HepG2 (cell line): ENCODE data around the gene MYOM1. TPM values are rescaled to one million over a fixed set of nuclear protein-coding genes. Genes with fewer than 3 reads are reported as not detected.

Experiments used
- CBFB ChIP-seq: sonication (generic); formaldehyde crosslinking; IDR thresholded peaks from 2 replicates; pipeline ENCODE4 v1.4.0; 2020; ENCODE audit warnings: missing genetic modification reagents
- ETV6 ChIP-seq: sonication (generic); formaldehyde crosslinking; conservative IDR thresholded peaks from 2 replicates; pipeline ENCODE4 v1.4.0; 2020; ENCODE audit warnings: missing genetic modification reagents
- HNF4A ChIP-seq: sonication (generic); formaldehyde crosslinking; IDR thresholded peaks from 2 replicates; pipeline ENCODE4 v1.4.0; 2020; ENCODE audit warnings: missing genetic modification reagents
- KMT2B ChIP-seq: IDR thresholded peaks from 2 replicates; pipeline ENCODE4 v1.6.1; 2016; ENCODE audit warnings: missing genetic modification reagents, missing compliant biosample characterization
- MXI1 ChIP-seq: IDR thresholded peaks from 3 replicates; pipeline ENCODE4 v1.6.1; 2012; ENCODE audit warnings: low read depth, low read length, inconsistent platforms, borderline replicate concordance
- NCOR1 ChIP-seq: fragments of 200-600 bp; sonication (generic); IDR thresholded peaks from 2 replicates; pipeline ENCODE4 v1.7.0; 2017; ENCODE audit warnings: antibody characterized with exemption, low read length, borderline replicate concordance
- PHF8 ChIP-seq: sonication (generic); formaldehyde crosslinking; IDR thresholded peaks from 2 replicates; pipeline ENCODE4 v1.5.0; 2020; ENCODE audit warnings: missing genetic modification reagents
- POGZ ChIP-seq: sonication (generic); formaldehyde crosslinking; IDR thresholded peaks from 2 replicates; pipeline ENCODE4 v1.4.0; 2020; ENCODE audit warnings: mild to moderate bottlenecking, missing genetic modification reagents
- RARA ChIP-seq: IDR thresholded peaks from 2 replicates; pipeline ENCODE4 v1.6.1; 2016; ENCODE audit warnings: missing genetic modification reagents, missing compliant biosample characterization
- ZFP41 ChIP-seq: sonication (generic); formaldehyde crosslinking; IDR thresholded peaks from 2 replicates; pipeline ENCODE4 v1.4.0; 2020; ENCODE audit warnings: mild to moderate bottlenecking, missing genetic modification reagents, borderline replicate concordance
- ZMYM3 ChIP-seq: sonication (generic); formaldehyde crosslinking; IDR thresholded peaks from 2 replicates; pipeline ENCODE4 v1.5.1; 2020; ENCODE audit warnings: mild to moderate bottlenecking, missing genetic modification reagents
- ZNF570 ChIP-seq: sonication (generic); formaldehyde crosslinking; IDR thresholded peaks from 2 replicates; pipeline ENCODE4 v1.4.0; 2020; ENCODE audit warnings: mild to moderate bottlenecking, missing genetic modification reagents, borderline replicate concordance
- polyA plus RNA-seq, 8 experiments: library from polyadenylated mRNA; depleted of rRNA in 3 of 8; stranded (reverse) in 7 of 8; unstranded in 1 of 8; fragments of >200 nt; fragmentation: Illumina TruSeq in 4 of 8; extraction: Trizol in 4 of 8; gene quantifications; 2 replicates each; pipeline versions ENCODE4 v1.2.1 to v1.2.3, GENCODE V29; 2011 to 2016; ENCODE audit warnings: low read depth in 4 of 8, missing spikeins in 1 of 8, mixed read lengths in 1 of 8; ENCODE audit not compliant: insufficient read depth in 1 of 8
- total RNA-seq, 5 experiments: library from RNA; depleted of rRNA; stranded (reverse); fragments of >200 nt; fragmentation: Illumina TruSeq; extraction: Trizol; gene quantifications; 2 replicates each; pipeline ENCODE4 v1.2.3, GENCODE V29; 2016; ENCODE audit warnings: low read depth in 1 of 5
- TF ChIP-seq, protein P1 (sequence below): sonication (generic); formaldehyde crosslinking; IDR thresholded peaks from 2 replicates; pipeline ENCODE4 v1.4.0; 2020; ENCODE audit warnings: missing genetic modification reagents; ENCODE audit errors: not compliant biosample characterization
- TF ChIP-seq, protein P2 (sequence below), 2 experiments: fragments of 450-650 bp in 1 of 2; sonication (generic) in 1 of 2; formaldehyde crosslinking; IDR thresholded peaks; 2 replicates each; pipeline versions ENCODE4 v1.5.0 to v1.8.0; 2020 to 2022; ENCODE audit warnings: mild to moderate bottlenecking in 1 of 2, missing genetic modification reagents in 1 of 2
- TF ChIP-seq, protein P3 (sequence below): IDR thresholded peaks from 2 replicates; pipeline ENCODE4 v1.6.1; 2016; ENCODE audit warnings: low read depth
- TF ChIP-seq, protein P4 (sequence below): sonication (generic); formaldehyde crosslinking; IDR thresholded peaks from 2 replicates; pipeline ENCODE4 v1.4.0; 2020; ENCODE audit warnings: low read depth, mild to moderate bottlenecking, missing genetic modification reagents
- TF ChIP-seq, protein P5 (sequence below): IDR thresholded peaks from 2 replicates; pipeline ENCODE4 v1.6.1; 2016; ENCODE audit warnings: low read depth, borderline replicate concordance
- TF ChIP-seq, protein P6 (sequence below): sonication (generic); formaldehyde crosslinking; IDR thresholded peaks from 2 replicates; pipeline ENCODE4 v1.5.0; 2020; ENCODE audit warnings: missing genetic modification reagents
- TF ChIP-seq, protein P7 (sequence below): sonication (generic); formaldehyde crosslinking; IDR thresholded peaks from 2 replicates; pipeline ENCODE4 v1.8.1; 2023; ENCODE audit warnings: mild to moderate bottlenecking, inconsistent platforms, moderate library complexity, missing genetic modification reagents, borderline replicate concordance
- TF ChIP-seq, protein P8 (sequence below): sonication (generic); formaldehyde crosslinking; IDR thresholded peaks from 2 replicates; pipeline ENCODE4 v1.5.0; 2020; ENCODE audit warnings: mild to moderate bottlenecking, low read depth, missing genetic modification reagents, borderline replicate concordance

Gene MYOM1
- total and polyA plus RNA-seq, 2 of the 13 experiments (the other 11 are each of a cell fraction or from before 2014, with no cell fraction given): 0.46 to 0.98 TPM

DNA sequence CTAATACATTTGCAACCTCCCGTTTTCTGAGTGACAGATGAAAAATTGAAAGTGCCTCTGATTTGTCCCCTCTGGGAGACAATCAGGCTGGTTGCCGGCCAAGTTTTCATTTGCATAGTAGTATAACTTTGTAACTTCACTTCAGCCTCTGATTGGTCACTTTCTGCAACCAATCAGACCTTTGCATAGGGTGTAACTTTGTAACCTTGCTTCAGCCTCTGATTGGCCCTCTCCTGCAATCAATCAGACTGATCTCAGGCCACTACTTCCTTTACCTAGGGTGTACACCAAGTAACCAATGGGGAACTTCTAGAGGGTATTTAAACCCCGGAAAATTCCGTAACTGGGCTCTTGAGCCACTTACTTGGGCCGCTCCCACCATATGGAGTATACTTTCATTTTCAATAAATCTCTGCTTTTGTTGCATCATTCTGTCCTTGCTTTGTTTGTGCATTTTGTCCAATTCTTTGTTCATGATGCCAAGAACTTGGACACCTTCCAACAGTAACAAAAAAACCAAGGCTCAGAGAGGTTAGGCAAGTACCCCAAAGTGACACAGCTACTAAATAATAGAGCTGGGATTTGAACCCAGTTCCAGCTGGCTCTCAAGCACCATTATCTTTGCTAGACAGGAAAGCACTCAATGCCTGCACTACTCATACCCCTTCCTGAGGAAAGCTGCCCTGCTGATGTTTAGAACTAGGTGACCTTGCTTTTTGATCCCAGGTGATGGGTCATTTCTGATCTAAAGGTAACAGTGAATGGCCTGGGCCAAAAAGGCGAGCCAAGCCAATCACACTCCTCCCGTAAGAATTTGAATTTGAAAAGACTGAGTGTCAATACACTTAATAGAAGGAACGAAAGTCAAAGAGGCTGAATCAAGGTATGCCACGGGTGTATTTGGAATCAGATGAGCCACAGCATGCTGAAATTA is 10.9 kb upstream of the MYOM1 start (continued):
- TF ChIP-seq, protein P1, sequence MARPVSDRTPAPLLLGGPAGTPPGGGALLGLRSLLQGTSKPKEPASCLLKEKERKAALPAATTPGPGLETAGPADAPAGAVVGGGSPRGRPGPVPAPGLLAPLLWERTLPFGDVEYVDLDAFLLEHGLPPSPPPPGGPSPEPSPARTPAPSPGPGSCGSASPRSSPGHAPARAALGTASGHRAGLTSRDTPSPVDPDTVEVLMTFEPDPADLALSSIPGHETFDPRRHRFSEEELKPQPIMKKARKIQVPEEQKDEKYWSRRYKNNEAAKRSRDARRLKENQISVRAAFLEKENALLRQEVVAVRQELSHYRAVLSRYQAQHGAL (CRISPR knock-in tag): no peak
- TF ChIP-seq, protein P2, sequence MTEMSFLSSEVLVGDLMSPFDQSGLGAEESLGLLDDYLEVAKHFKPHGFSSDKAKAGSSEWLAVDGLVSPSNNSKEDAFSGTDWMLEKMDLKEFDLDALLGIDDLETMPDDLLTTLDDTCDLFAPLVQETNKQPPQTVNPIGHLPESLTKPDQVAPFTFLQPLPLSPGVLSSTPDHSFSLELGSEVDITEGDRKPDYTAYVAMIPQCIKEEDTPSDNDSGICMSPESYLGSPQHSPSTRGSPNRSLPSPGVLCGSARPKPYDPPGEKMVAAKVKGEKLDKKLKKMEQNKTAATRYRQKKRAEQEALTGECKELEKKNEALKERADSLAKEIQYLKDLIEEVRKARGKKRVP (CRISPR knock-in tag; IDR thresholded peaks at IDR 0.05): peak in 1 of 2 experiments; percentile 69; a peak in 2 of 4 replicates
- no peak for TF ChIP-seq PHF8 (CRISPR knock-in tag)
- TF ChIP-seq, protein P3, sequence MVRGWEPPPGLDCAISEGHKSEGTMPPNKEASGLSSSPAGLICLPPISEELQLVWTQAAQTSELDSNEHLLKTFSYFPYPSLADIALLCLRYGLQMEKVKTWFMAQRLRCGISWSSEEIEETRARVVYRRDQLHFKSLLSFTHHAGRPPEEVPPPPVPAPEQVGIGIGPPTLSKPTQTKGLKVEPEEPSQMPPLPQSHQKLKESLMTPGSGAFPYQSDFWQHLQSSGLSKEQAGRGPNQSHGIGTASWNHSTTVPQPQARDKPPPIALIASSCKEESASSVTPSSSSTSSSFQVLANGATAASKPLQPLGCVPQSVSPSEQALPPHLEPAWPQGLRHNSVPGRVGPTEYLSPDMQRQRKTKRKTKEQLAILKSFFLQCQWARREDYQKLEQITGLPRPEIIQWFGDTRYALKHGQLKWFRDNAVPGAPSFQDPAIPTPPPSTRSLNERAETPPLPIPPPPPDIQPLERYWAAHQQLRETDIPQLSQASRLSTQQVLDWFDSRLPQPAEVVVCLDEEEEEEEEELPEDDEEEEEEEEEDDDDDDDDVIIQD (CRISPR knock-in tag): peak; percentile 36; the same call in 1 of the 2 replicates
- no peak for TF ChIP-seq MXI1
- peak; percentile 40; the same call in 1 of the 2 replicates for TF ChIP-seq HNF4A (CRISPR knock-in tag)
- TF ChIP-seq, protein P4, sequence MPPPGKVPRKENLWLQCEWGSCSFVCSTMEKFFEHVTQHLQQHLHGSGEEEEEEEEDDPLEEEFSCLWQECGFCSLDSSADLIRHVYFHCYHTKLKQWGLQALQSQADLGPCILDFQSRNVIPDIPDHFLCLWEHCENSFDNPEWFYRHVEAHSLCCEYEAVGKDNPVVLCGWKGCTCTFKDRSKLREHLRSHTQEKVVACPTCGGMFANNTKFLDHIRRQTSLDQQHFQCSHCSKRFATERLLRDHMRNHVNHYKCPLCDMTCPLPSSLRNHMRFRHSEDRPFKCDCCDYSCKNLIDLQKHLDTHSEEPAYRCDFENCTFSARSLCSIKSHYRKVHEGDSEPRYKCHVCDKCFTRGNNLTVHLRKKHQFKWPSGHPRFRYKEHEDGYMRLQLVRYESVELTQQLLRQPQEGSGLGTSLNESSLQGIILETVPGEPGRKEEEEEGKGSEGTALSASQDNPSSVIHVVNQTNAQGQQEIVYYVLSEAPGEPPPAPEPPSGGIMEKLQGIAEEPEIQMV (CRISPR knock-in tag): no peak
- TF ChIP-seq POGZ: peak; percentile 71; the same call in 1 of the 2 replicates
- TF ChIP-seq, protein P5, sequence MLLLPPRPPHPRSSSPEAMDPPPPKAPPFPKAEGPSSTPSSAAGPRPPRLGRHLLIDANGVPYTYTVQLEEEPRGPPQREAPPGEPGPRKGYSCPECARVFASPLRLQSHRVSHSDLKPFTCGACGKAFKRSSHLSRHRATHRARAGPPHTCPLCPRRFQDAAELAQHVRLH (CRISPR knock-in tag): no peak
- peak; percentile 43; the same call in 1 of the 2 replicates for TF ChIP-seq ZMYM3
- TF ChIP-seq, protein P6, sequence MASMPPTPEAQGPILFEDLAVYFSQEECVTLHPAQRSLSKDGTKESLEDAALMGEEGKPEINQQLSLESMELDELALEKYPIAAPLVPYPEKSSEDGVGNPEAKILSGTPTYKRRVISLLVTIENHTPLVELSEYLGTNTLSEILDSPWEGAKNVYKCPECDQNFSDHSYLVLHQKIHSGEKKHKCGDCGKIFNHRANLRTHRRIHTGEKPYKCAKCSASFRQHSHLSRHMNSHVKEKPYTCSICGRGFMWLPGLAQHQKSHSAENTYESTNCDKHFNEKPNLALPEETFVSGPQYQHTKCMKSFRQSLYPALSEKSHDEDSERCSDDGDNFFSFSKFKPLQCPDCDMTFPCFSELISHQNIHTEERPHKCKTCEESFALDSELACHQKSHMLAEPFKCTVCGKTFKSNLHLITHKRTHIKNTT (CRISPR knock-in tag): no peak
- no peak for TF ChIP-seq ZNF570 (CRISPR knock-in tag)
- no peak for TF ChIP-seq ETV6 (CRISPR knock-in tag)
- TF ChIP-seq CBFB: no peak
- no peak for TF ChIP-seq ZFP41 (CRISPR knock-in tag)
- no peak for TF ChIP-seq RARA (CRISPR knock-in tag)
- TF ChIP-seq, protein P7, sequence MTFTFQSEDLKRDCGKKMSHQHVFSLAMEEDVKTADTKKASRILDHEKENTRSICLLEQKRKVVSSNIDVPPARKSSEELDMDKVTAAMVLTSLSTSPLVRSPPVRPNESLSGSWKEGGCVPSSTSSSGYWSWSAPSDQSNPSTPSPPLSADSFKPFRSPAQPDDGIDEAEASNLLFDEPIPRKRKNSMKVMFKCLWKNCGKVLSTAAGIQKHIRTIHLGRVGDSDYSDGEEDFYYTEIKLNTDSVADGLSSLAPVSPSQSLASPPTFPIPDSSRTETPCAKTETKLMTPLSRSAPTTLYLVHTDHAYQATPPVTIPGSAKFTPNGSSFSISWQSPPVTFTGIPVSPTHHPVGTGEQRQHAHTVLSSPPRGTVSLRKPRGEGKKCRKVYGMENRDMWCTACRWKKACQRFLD (CRISPR knock-in tag): no peak
- no peak for TF ChIP-seq KMT2B (CRISPR knock-in tag)
- no peak for TF ChIP-seq NCOR1
- TF ChIP-seq, protein P8, sequence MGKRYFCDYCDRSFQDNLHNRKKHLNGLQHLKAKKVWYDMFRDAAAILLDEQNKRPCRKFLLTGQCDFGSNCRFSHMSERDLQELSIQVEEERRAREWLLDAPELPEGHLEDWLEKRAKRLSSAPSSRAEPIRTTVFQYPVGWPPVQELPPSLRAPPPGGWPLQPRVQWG (CRISPR knock-in tag): no peak
